Breast epithelium (tissue), 4 donors: ENCODE measurements around the gene HMCN2. TPM values are rescaled to one million over a fixed set of nuclear protein-coding genes. Genes with fewer than 3 reads are reported as not detected.

Experiments used
- DNase-seq, 2 donors: peaks; one replicate each; pipeline ENCODE4 v3.0.0-alpha.2; 2019; ENCODE audit warnings: low spot score in 2 of 2
- H3K27ac ChIP-seq, 2 donors: fragments of 200-600 bp; sonication (generic) in 1 of 2; one replicate each; pipeline ENCODE4 v1.5.1; 2016 to 2019; ENCODE audit warnings: mild to moderate bottlenecking in 1 of 2
- H3K27me3 ChIP-seq, 2 donors: fragments of 200-600 bp; sonication (generic) in 1 of 2; one replicate each; pipeline versions ENCODE4 v1.5.1 to v1.6.0; 2017 to 2019; ENCODE audit warnings: control low read depth in 1 of 2, mild to moderate bottlenecking in 1 of 2
- H3K36me3 ChIP-seq: fragments of 200-600 bp; one replicate; pipeline ENCODE4 v1.5.1; 2019
- H3K4me1 ChIP-seq, 2 donors: fragments of 200-600 bp; sonication (generic); one replicate each; pipeline ENCODE4 v1.5.1; 2016 to 2019; ENCODE audit warnings: control low read depth in 1 of 2
- H3K4me3 ChIP-seq, 3 donors: fragments of 200-600 bp; sonication (generic); 1 replicate in 2 of 3; 2 replicates in 1 of 3; pipeline ENCODE4 v1.5.1; 2016 to 2019; ENCODE audit warnings: mild to moderate bottlenecking in 3 of 3, moderate library complexity in 2 of 3
- H3K9me3 ChIP-seq, 2 donors: fragments of 200-600 bp; sonication (generic) in 1 of 2; one replicate each; pipeline ENCODE4 v1.5.1; 2016 to 2019; ENCODE audit warnings: control low read depth in 1 of 2
- CTCF ChIP-seq, 3 donors: fragments of 450-650 bp; IDR thresholded peaks; one replicate each; pipeline ENCODE4 v1.5.1; 2016 to 2017; ENCODE audit warnings: antibody characterized with exemption in 3 of 3, mild to moderate bottlenecking in 3 of 3, moderate library complexity in 3 of 3
- POLR2A ChIP-seq: fragments of 450-650 bp; IDR thresholded peaks from one replicate; pipeline ENCODE4 v1.6.1; 2016; ENCODE audit warnings: antibody characterized with exemption, mild to moderate bottlenecking, moderate library complexity
- POLR2AphosphoS5 ChIP-seq, 3 donors: sonication (generic); formaldehyde crosslinking; IDR thresholded peaks; one replicate each; pipeline ENCODE4 v1.6.1; 2017; ENCODE audit warnings: antibody characterized with exemption in 3 of 3
- intact Hi-C: fragments of 100-400 bp; cut with DNase I; formaldehyde crosslinking; loops from one replicate; pipeline ENCODE4 v1.15.1; 2023; ENCODE audit warnings: low total_unique reads
- total RNA-seq, 3 donors: library from RNA; depleted of rRNA; stranded (reverse); fragments of >200 nt; gene quantifications; one replicate each; pipeline ENCODE4 v1.1.0, GENCODE V29; 2016

The HMCN2 gene
- total RNA-seq, 3 donors from 2014 or later = 0.29 to 3.8 (median 0.98) TPM

- Histone ChIP-seq H3K9me3 (no peaks in the 10 kb centered on the region), H3K4me3 (no peak overlapping the region), H3K36me3 (no peaks in the 10 kb centered on the region), H3K27ac (no peak overlapping the region), H3K27me3 (no peaks in the 10 kb centered on the region), H3K4me1 (no peaks in the 10 kb centered on the region)
- TF ChIP-seq CTCF (IDR thresholded peaks at IDR 0.05) = no peak
- TF ChIP-seq POLR2A = no peak
- TF ChIP-seq POLR2AphosphoS5 (IDR thresholded peaks at IDR 0.05) = no peak
- intact Hi-C loops = no loop called here
- no peak for DNase-seq
These were observed 201.1 kb downstream of the HMCN2 start for GRCh38 chr9:130466537-130467217.

GRCh38 chr9:130467316-130467715 lies 201.8 kb downstream of the HMCN2 start:
- no peaks in the 10 kb centered on the region for H3K36me3 ChIP-seq
- H3K27me3 ChIP-seq = no peaks in the 10 kb centered on the region
- DNase-seq = no peak
- no peak overlapping the region for H3K4me3 ChIP-seq
- intact Hi-C loops = no loop called here
- no peaks in the 10 kb centered on the region for H3K4me1 ChIP-seq
- H3K9me3 ChIP-seq = no peaks in the 10 kb centered on the region
- no peak overlapping the region for H3K27ac ChIP-seq
- TF ChIP-seq POLR2AphosphoS5 (IDR thresholded peaks at IDR 0.05) (no peak), CTCF (IDR thresholded peaks at IDR 0.05) (no peak), POLR2A (no peak)

GRCh38 chr9:130468566-130468965 lies 203.0 kb downstream of the HMCN2 start:
- H3K27ac ChIP-seq = no peak overlapping the region
- H3K27me3 ChIP-seq = no peaks in the 10 kb centered on the region
- H3K4me1 ChIP-seq = no peaks in the 10 kb centered on the region
- intact Hi-C loops = no loop called here
- H3K9me3 ChIP-seq = no peaks in the 10 kb centered on the region
- no peak overlapping the region for H3K4me3 ChIP-seq
- no peaks in the 10 kb centered on the region for H3K36me3 ChIP-seq
- no peak for TF ChIP-seq POLR2A
- no peak for DNase-seq

- H3K9me3 ChIP-seq = no peaks in the 10 kb centered on the region
- TF ChIP-seq POLR2A = no peak
- TF ChIP-seq CTCF (IDR thresholded peaks at IDR 0.05) = no peak
- TF ChIP-seq POLR2AphosphoS5 (IDR thresholded peaks at IDR 0.05) = no peak
- no peak overlapping the region for H3K4me3 ChIP-seq
- DNase-seq = no peak
- no peaks in the 10 kb centered on the region for H3K4me1 ChIP-seq
- intact Hi-C loops = no loop called here
- H3K36me3 ChIP-seq = no peaks in the 10 kb centered on the region
- H3K27ac ChIP-seq = no peak overlapping the region
- no peaks in the 10 kb centered on the region for H3K27me3 ChIP-seq
These were observed 204.7 kb downstream of the HMCN2 start for GRCh38 chr9:130470269-130470668.

- Histone ChIP-seq H3K4me1 (no peaks in the 10 kb centered on the region), H3K27me3 (no peaks in the 10 kb centered on the region), H3K9me3 (no peaks in the 10 kb centered on the region), H3K36me3 (no peaks in the 10 kb centered on the region), H3K4me3 (no peak overlapping the region), H3K27ac (no peak overlapping the region)
- no peak for TF ChIP-seq POLR2AphosphoS5 (IDR thresholded peaks at IDR 0.05)
- no peak for TF ChIP-seq CTCF (IDR thresholded peaks at IDR 0.05)
- TF ChIP-seq POLR2A = no peak
- intact Hi-C loops = no loop called here
- DNase-seq = no peak
These were observed 205.4 kb downstream of the HMCN2 start for GRCh38 chr9:130470950-130471349.
